Mesendoderm (in vitro differentiated cells): ENCODE measurements around the gene TENM4.
A peak's percentile ranks its signal among the peaks of the same experiment; 100 is the strongest.

ENCODE experiments used
- DNase-seq: peaks from one replicate; pipeline ENCODE4 v3.0.0; 2013
- H2AK5ac ChIP-seq: 2 replicates; pipeline ENCODE4 v1.6.1; 2013; ENCODE audit warnings: low read length, inconsistent platforms
- H2BK120ac ChIP-seq: 2 replicates; pipeline ENCODE4 v1.6.1; 2013; ENCODE audit warnings: low read depth, mild to moderate bottlenecking, low read length, moderate library complexity, mixed read lengths
- H2BK15ac ChIP-seq: replicated peaks from 2 replicates; pipeline ENCODE4 v1.6.1; 2013; ENCODE audit warnings: low read depth, mild to moderate bottlenecking, moderate library complexity
- H2BK5ac ChIP-seq: 2 replicates; pipeline ENCODE4 v1.6.1; 2013; ENCODE audit warnings: low read length, inconsistent platforms
- H3K18ac ChIP-seq: 2 replicates; pipeline ENCODE4 v1.6.1; 2013; ENCODE audit warnings: mild to moderate bottlenecking, low read length, mixed read lengths
- H3K23ac ChIP-seq: one replicate; pipeline ENCODE4 v1.6.1; 2013; ENCODE audit warnings: low read length
- H3K27ac ChIP-seq: 2 replicates; pipeline ENCODE4 v1.5.1; 2013; ENCODE audit warnings: low read depth, mild to moderate bottlenecking, inconsistent platforms, low read length, moderate library complexity
- H3K27me3 ChIP-seq: 2 replicates; pipeline ENCODE4 v1.6.1; 2013; ENCODE audit warnings: low read length, control low read depth, mild to moderate bottlenecking, inconsistent platforms; ENCODE audit not compliant: insufficient read depth, poor library complexity
- H3K36me3 ChIP-seq: 2 replicates; pipeline ENCODE4 v1.6.1; 2013; ENCODE audit warnings: low read length, inconsistent platforms; ENCODE audit not compliant: control insufficient read depth, insufficient read depth
- H3K4ac ChIP-seq: one replicate; pipeline ENCODE4 v1.6.1; 2013; ENCODE audit warnings: low read depth, mild to moderate bottlenecking, low read length, moderate library complexity
- H3K4me1 ChIP-seq: 2 replicates; pipeline ENCODE4 v1.6.1; 2013; ENCODE audit warnings: low read depth, low read length, inconsistent platforms; ENCODE audit not compliant: control insufficient read depth
- H3K4me2 ChIP-seq: 2 replicates; pipeline ENCODE4 v1.6.1; 2013; ENCODE audit warnings: low read length
- H3K4me3 ChIP-seq: 2 replicates; pipeline ENCODE4 v1.5.1; 2013; ENCODE audit warnings: mild to moderate bottlenecking, low read length
- H3K56ac ChIP-seq: one replicate; pipeline ENCODE4 v1.6.1; 2013; ENCODE audit warnings: low read length
- H3K79me1 ChIP-seq: 2 replicates; pipeline ENCODE4 v1.6.1; 2013; ENCODE audit warnings: low read length, inconsistent platforms
- H3K79me2 ChIP-seq: 2 replicates; pipeline ENCODE4 v1.6.1; 2013; ENCODE audit warnings: mild to moderate bottlenecking, low read length; ENCODE audit not compliant: control insufficient read depth, insufficient read depth
- H3K9ac ChIP-seq: 2 replicates; pipeline ENCODE4 v1.6.1; 2013; ENCODE audit warnings: low read length, inconsistent platforms
- H4K5ac ChIP-seq: one replicate; pipeline ENCODE4 v1.6.1; 2013; ENCODE audit warnings: low read length
- H4K8ac ChIP-seq: one replicate; pipeline ENCODE4 v1.6.1; 2013; ENCODE audit warnings: low read depth, mild to moderate bottlenecking, control low read depth, low read length, moderate library complexity
- WGBS: extraction: QIAGEN DNeasy Blood & Tissue Kit; methylation state at CpG from one replicate; pipeline ENCODE4 v1.1.7; 2013; ENCODE audit warnings: low lambda C conversion rate, missing lambda C conversion rate; ENCODE audit not compliant: insufficient coverage; ENCODE audit errors: extremely low coverage; 5-methylcytosine and 5-hydroxymethylcytosine counted together

TENM4 gene

GRCh38 chr11:78912778-78913177, 528.1 kb downstream of the TENM4 start:
- Histone ChIP-seq H3K4me2 (no peak overlapping the region), H3K79me1 (no peaks in the 10 kb centered on the region), H2BK15ac (no peak overlapping the region), H3K4me3 (no peak overlapping the region), H2AK5ac (no peak overlapping the region), H3K18ac (no peak overlapping the region), H3K56ac (no peak overlapping the region), H3K4me1 (no peaks in the 10 kb centered on the region), H2BK5ac (no peak overlapping the region), H3K27ac (no peak overlapping the region), H3K36me3 (no peaks in the 10 kb centered on the region), H3K27me3 (no peaks in the 10 kb centered on the region), H3K9ac (no peak overlapping the region), H3K23ac (no peak overlapping the region), H3K79me2 (no peaks in the 10 kb centered on the region), H4K8ac (no peak overlapping the region), H4K5ac (no peak overlapping the region), H3K4ac (no peak overlapping the region), H2BK120ac (no peak overlapping the region)
- WGBS: no CpG with 5 or more reads among the region's 4 CpGs
- DNase-seq: no peak

GRCh38 chr11:78910322-78910721, 530.5 kb downstream of the TENM4 start:
- no peak for DNase-seq
- H4K5ac ChIP-seq: no peak overlapping the region
- no peaks in the 10 kb centered on the region for H3K79me2 ChIP-seq
- no peak overlapping the region for H2BK15ac ChIP-seq
- H3K56ac ChIP-seq: no peak overlapping the region
- no peak overlapping the region for H3K4ac ChIP-seq
- H3K9ac ChIP-seq: no peak overlapping the region
- no peaks in the 10 kb centered on the region for H3K4me1 ChIP-seq
- H3K4me3 ChIP-seq: no peak overlapping the region
- no peaks in the 10 kb centered on the region for H3K27me3 ChIP-seq
- no peak overlapping the region for H4K8ac ChIP-seq
- no peaks in the 10 kb centered on the region for H3K79me1 ChIP-seq
- no CpG with 5 or more reads among the region's 4 CpGs for WGBS
- no peak overlapping the region for H2BK120ac ChIP-seq
- no peak overlapping the region for H2AK5ac ChIP-seq
- no peaks in the 10 kb centered on the region for H3K36me3 ChIP-seq
- H3K23ac ChIP-seq: no peak overlapping the region
- H3K18ac ChIP-seq: no peak overlapping the region
- H3K27ac ChIP-seq: no peak overlapping the region
- H2BK5ac ChIP-seq: no peak overlapping the region
- no peak overlapping the region for H3K4me2 ChIP-seq

GRCh38 chr11:78909386-78909785, 531.4 kb downstream of the TENM4 start:
- DNase-seq: no peak
- WGBS: no CpG with 5 or more reads among the region's 4 CpGs
- Histone ChIP-seq H2BK120ac (no peak overlapping the region), H3K27me3 (no peaks in the 10 kb centered on the region), H3K4ac (no peak overlapping the region), H3K36me3 (no peaks in the 10 kb centered on the region), H3K56ac (no peak overlapping the region), H3K4me1 (no peaks in the 10 kb centered on the region), H3K23ac (no peak overlapping the region), H2BK15ac (no peak overlapping the region), H3K27ac (no peak overlapping the region), H2BK5ac (no peak overlapping the region), H3K9ac (no peak overlapping the region), H3K4me2 (no peak overlapping the region), H4K8ac (no peak overlapping the region), H3K4me3 (no peak overlapping the region), H3K79me1 (no peaks in the 10 kb centered on the region), H3K79me2 (no peaks in the 10 kb centered on the region), H4K5ac (no peak overlapping the region), H2AK5ac (no peak overlapping the region), H3K18ac (no peak overlapping the region)

- no peak overlapping the region for H3K27ac ChIP-seq
- H3K79me1 ChIP-seq: no peaks in the 10 kb centered on the region
- H3K18ac ChIP-seq: no peak overlapping the region
- no CpG with 5 or more reads among the region's 4 CpGs for WGBS
- H3K4me2 ChIP-seq: no peak overlapping the region
- H2BK15ac ChIP-seq: no peak overlapping the region
- H3K36me3 ChIP-seq: no peaks in the 10 kb centered on the region
- H3K27me3 ChIP-seq: no peaks in the 10 kb centered on the region
- H3K79me2 ChIP-seq: no peaks in the 10 kb centered on the region
- no peak overlapping the region for H2BK120ac ChIP-seq
- no peak overlapping the region for H4K8ac ChIP-seq
- no peak overlapping the region for H3K4me3 ChIP-seq
- H3K56ac ChIP-seq: no peak overlapping the region
- no peak overlapping the region for H3K23ac ChIP-seq
- no peak overlapping the region for H3K9ac ChIP-seq
- H3K4me1 ChIP-seq: no peaks in the 10 kb centered on the region
- H2BK5ac ChIP-seq: no peak overlapping the region
- no peak overlapping the region for H3K4ac ChIP-seq
- DNase-seq: no peak
- no peak overlapping the region for H2AK5ac ChIP-seq
- no peak overlapping the region for H4K5ac ChIP-seq
Measured at GRCh38 chr11:78907636-78908035, 533.2 kb downstream of the TENM4 start.

- Histone ChIP-seq H4K8ac (no peak overlapping the region), H2BK15ac (no peak overlapping the region), H3K9ac (no peak overlapping the region), H3K56ac (no peak overlapping the region), H3K27me3 (no peaks in the 10 kb centered on the region), H3K4me2 (no peak overlapping the region), H3K4me3 (no peak overlapping the region), H3K23ac (no peak overlapping the region), H3K79me1 (no peaks in the 10 kb centered on the region), H3K4ac (no peak overlapping the region), H3K4me1 (peaks cover 4% of the 10 kb centered on the region), H2BK120ac (no peak overlapping the region), H3K36me3 (no peaks in the 10 kb centered on the region), H2AK5ac (no peak overlapping the region), H3K27ac (no peak overlapping the region), H4K5ac (no peak overlapping the region), H3K18ac (no peak overlapping the region), H3K79me2 (no peaks in the 10 kb centered on the region), H2BK5ac (no peak overlapping the region)
- peak; percentile 29 for DNase-seq
- no CpG with 5 or more reads among the region's 1 CpG for WGBS
Measured at GRCh38 chr11:78906566-78906965, 534.3 kb downstream of the TENM4 start.

- peak overlapping the region; percentile 17 for H3K56ac ChIP-seq
- H3K4me2 ChIP-seq: no peak overlapping the region
- no peak overlapping the region for H2BK120ac ChIP-seq
- no peak overlapping the region for H3K4me3 ChIP-seq
- H3K79me1 ChIP-seq: no peaks in the 10 kb centered on the region
- no peak overlapping the region for H4K8ac ChIP-seq
- WGBS: no CpG with 5 or more reads among the region's 3 CpGs
- no peak overlapping the region for H3K23ac ChIP-seq
- H2BK15ac ChIP-seq: no peak overlapping the region
- no peaks in the 10 kb centered on the region for H3K36me3 ChIP-seq
- H3K79me2 ChIP-seq: no peaks in the 10 kb centered on the region
- no peak overlapping the region for H3K9ac ChIP-seq
- DNase-seq: no peak
- H3K27ac ChIP-seq: no peak overlapping the region
- H4K5ac ChIP-seq: no peak overlapping the region
- H3K27me3 ChIP-seq: no peaks in the 10 kb centered on the region
- H2AK5ac ChIP-seq: no peak overlapping the region
- no peak overlapping the region for H2BK5ac ChIP-seq
- no peak overlapping the region for H3K18ac ChIP-seq
- peaks cover 4% of the 10 kb centered on the region for H3K4me1 ChIP-seq
- no peak overlapping the region for H3K4ac ChIP-seq
Measured at GRCh38 chr11:78905756-78906155, 535.1 kb downstream of the TENM4 start.
